ENCODE results near the gene RFC4. TPM values are rescaled to one million over a fixed set of nuclear protein-coding genes. Genes with fewer than 3 reads are reported as not detected.

RFC4 gene
- total and polyA plus RNA-seq, 2 donors (not counting 3 experiments of a cell fraction or from before 2014, with no cell fraction given), result 6.2 to 33.7 TPM

DNA sequence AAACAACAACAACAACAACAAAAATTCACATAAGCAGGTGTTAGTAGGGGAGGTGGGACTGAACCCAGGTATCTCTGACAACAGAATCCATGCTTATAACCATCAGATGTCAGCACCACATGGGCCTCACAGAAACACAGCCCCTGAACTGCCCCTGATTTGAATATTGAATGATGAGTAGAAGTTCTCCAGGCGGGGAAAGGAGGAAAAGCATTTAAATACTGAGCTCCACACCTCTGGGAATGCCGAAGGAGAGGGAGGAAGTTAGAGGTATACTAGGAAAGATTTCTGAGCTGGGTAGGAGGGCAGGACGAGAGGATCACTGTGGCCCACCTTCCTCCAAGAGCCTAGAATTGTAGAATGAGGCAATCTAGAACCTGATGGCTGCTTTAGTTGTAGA lies 54.8 kb downstream of the RFC4 start:
- H2AFZ ChIP-seq (ENCODE audit: low read depth, low read length), result peak overlapping the region; percentile 70
- H3K27ac ChIP-seq (ENCODE audit: insufficient read depth, low read depth, low read length), result no peak overlapping the region
- no peaks in the 10 kb centered on the region for H3K9me1 ChIP-seq (replicated peaks; ENCODE audit: control insufficient read depth, extremely low read depth, insufficient read depth, low read length)
- no peaks in the 10 kb centered on the region for H3K79me2 ChIP-seq (ENCODE audit: control insufficient read depth, insufficient read depth, low read length)
- H3K36me3 ChIP-seq (ENCODE audit: control insufficient read depth in 2 of 2, extremely low read depth in 1 of 2, insufficient read depth in 2 of 2, low read length in 2 of 2), result no peaks in the 10 kb centered on the region
- dilution Hi-C loops (cut with MboI; ENCODE audit: extremely low pct_ligation_motif_present, low sequenced_read_pairs), result no loop called here
- H3K4me2 ChIP-seq (ENCODE audit: insufficient read depth, low read length), result no peak overlapping the region
- H4K20me1 ChIP-seq (replicated peaks; ENCODE audit: control insufficient read depth, extremely low read depth, insufficient read depth, low read length), result no peaks in the 10 kb centered on the region
- CTCF ChIA-PET, result interaction anchor here (1.0 to 1.1 kb wide), 3 partner anchors 17 to 137 kb away, joined by 3 to 4 read pairs (median 4); no protein-coding TSS in a partner anchor
- TF ChIP-seq FOS (IDR thresholded peaks at IDR 0.05; ENCODE audit: borderline replicate concordance, insufficient read depth, low read length) (no peak), POLR2AphosphoS5 (IDR thresholded peaks at IDR 0.05; ENCODE audit: insufficient read depth, low read depth, low read length) (no peak), MYC (IDR thresholded peaks at IDR 0.05; ENCODE audit: low read depth, low read length) (no peak), GATA2 (IDR thresholded peaks at IDR 0.05; ENCODE audit: insufficient read depth, insufficient read length, low read depth, low read length) (no peak), JUN (IDR thresholded peaks at IDR 0.05; ENCODE audit: borderline replicate concordance, insufficient read depth, insufficient read length, low read depth) (no peak)
- TF ChIP-seq, protein P1, sequence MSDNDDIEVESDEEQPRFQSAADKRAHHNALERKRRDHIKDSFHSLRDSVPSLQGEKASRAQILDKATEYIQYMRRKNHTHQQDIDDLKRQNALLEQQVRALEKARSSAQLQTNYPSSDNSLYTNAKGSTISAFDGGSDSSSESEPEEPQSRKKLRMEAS (IDR thresholded peaks at IDR 0.05; ENCODE audit: insufficient read depth, insufficient read length), result no peak
- no peaks in the 10 kb centered on the region for H3K9me3 ChIP-seq (replicated peaks; ENCODE audit: control insufficient read depth, insufficient read depth, low read length)
- no TSS peak for BruUV-seq (replicated peaks)
- POLR2A ChIA-PET, result interaction anchor here (1.4 kb wide), 1 partner anchor 33 kb away, joined by 3 read pairs; no protein-coding TSS in a partner anchor
- H3K27me3 ChIP-seq (ENCODE audit: control insufficient read depth in 2 of 2, insufficient read depth in 2 of 2, low read length in 2 of 2), result no peaks in the 10 kb centered on the region
- DNase-seq (ENCODE audit: low read depth, low spot score), result no peak
- no peak for FAIRE-seq
- no peak overlapping the region for H3K9ac ChIP-seq (replicated peaks; ENCODE audit: extremely low read depth, insufficient read depth, low read length)
- H3K4me1 ChIP-seq (ENCODE audit: control insufficient read depth, extremely low read depth, insufficient read depth, low read length), result peaks cover 4% of the 10 kb centered on the region
- H3K4me3 ChIP-seq (replicated peaks in 1 of 3; ENCODE audit: insufficient read depth in 1 of 3, low read depth in 1 of 3, low read length in 3 of 3), result no peak overlapping the region
- intact Hi-C loops (cut with micrococcal nuclease), result no loop called here

DNA sequence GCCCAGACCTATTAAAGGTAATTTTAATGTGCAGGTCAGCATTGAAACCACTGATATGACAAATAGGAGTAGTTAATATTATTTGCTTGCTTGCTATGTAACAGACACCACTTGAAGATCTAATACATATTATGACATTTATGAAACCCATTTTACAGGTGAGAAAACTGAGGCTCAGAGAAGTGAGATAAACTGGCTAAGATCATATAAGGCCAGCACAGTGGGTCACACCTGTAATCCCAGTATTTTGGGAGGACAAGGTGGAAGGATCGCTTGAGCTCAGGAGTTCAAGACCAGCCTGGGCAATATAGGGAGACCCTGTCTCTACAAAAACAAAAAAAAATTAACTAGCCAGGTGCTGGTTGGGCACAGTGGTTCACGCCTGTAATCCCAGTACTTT lies 56.0 kb downstream of the RFC4 start:
- dilution Hi-C loops (cut with MboI; ENCODE audit: extremely low pct_ligation_motif_present, low sequenced_read_pairs), result no loop called here
- no peaks in the 10 kb centered on the region for H3K79me2 ChIP-seq (ENCODE audit: control insufficient read depth, insufficient read depth, low read length)
- no peak overlapping the region for H3K4me2 ChIP-seq (ENCODE audit: insufficient read depth, low read length)
- H3K9ac ChIP-seq (replicated peaks; ENCODE audit: extremely low read depth, insufficient read depth, low read length), result no peak overlapping the region
- DNase-seq (ENCODE audit: low read depth, low spot score) (no peak), FAIRE-seq (no peak)
- H3K4me3 ChIP-seq (replicated peaks in 1 of 3; ENCODE audit: insufficient read depth in 1 of 3, low read depth in 1 of 3, low read length in 3 of 3), result no peak overlapping the region
- ChIA-PET CTCF (interaction anchor here (2.2 kb wide), 1 partner anchor 133 kb away, joined by 7 read pairs; no protein-coding TSS in a partner anchor), POLR2A (no interaction called here)
- TF ChIP-seq POLR2AphosphoS5 (IDR thresholded peaks at IDR 0.05; ENCODE audit: insufficient read depth, low read depth, low read length) (no peak), POLR2A (IDR thresholded peaks at IDR 0.05; ENCODE audit: low read depth, low read length) (no peak), EZH2 (IDR thresholded peaks at IDR 0.05; ENCODE audit: borderline replicate concordance, low read depth, low read length, severe bottlenecking) (no peak)
- TF ChIP-seq, protein P1 (IDR thresholded peaks at IDR 0.05; ENCODE audit: insufficient read depth, insufficient read length), result no peak
- TF ChIP-seq, protein P2, sequence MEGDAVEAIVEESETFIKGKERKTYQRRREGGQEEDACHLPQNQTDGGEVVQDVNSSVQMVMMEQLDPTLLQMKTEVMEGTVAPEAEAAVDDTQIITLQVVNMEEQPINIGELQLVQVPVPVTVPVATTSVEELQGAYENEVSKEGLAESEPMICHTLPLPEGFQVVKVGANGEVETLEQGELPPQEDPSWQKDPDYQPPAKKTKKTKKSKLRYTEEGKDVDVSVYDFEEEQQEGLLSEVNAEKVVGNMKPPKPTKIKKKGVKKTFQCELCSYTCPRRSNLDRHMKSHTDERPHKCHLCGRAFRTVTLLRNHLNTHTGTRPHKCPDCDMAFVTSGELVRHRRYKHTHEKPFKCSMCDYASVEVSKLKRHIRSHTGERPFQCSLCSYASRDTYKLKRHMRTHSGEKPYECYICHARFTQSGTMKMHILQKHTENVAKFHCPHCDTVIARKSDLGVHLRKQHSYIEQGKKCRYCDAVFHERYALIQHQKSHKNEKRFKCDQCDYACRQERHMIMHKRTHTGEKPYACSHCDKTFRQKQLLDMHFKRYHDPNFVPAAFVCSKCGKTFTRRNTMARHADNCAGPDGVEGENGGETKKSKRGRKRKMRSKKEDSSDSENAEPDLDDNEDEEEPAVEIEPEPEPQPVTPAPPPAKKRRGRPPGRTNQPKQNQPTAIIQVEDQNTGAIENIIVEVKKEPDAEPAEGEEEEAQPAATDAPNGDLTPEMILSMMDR (IDR thresholded peaks at IDR 0.05; ENCODE audit: extremely low read depth in 1 of 2, insufficient read depth in 1 of 2, low read depth in 1 of 2, low read length in 2 of 2), result no peak
- no TSS peak for BruUV-seq (replicated peaks)
- H3K9me1 ChIP-seq (replicated peaks; ENCODE audit: control insufficient read depth, extremely low read depth, insufficient read depth, low read length), result no peaks in the 10 kb centered on the region
- H3K27me3 ChIP-seq (ENCODE audit: control insufficient read depth in 2 of 2, insufficient read depth in 2 of 2, low read length in 2 of 2), result no peaks in the 10 kb centered on the region
- no peak overlapping the region for H3K27ac ChIP-seq (ENCODE audit: insufficient read depth, low read depth, low read length)
- peaks cover 10% of the 10 kb centered on the region for H3K4me1 ChIP-seq (ENCODE audit: control insufficient read depth, extremely low read depth, insufficient read depth, low read length)
- H2AFZ ChIP-seq (ENCODE audit: low read depth, low read length), result no peak overlapping the region
- no peaks in the 10 kb centered on the region for H4K20me1 ChIP-seq (replicated peaks; ENCODE audit: control insufficient read depth, extremely low read depth, insufficient read depth, low read length)
- H3K36me3 ChIP-seq (ENCODE audit: control insufficient read depth in 2 of 2, extremely low read depth in 1 of 2, insufficient read depth in 2 of 2, low read length in 2 of 2), result no peaks in the 10 kb centered on the region
- no peaks in the 10 kb centered on the region for H3K9me3 ChIP-seq (replicated peaks; ENCODE audit: control insufficient read depth, insufficient read depth, low read length)
- intact Hi-C loops (cut with micrococcal nuclease), result no loop called here

Measured in endothelial cell of umbilical vein (primary cell).